GM13976 (cell line): Measurements from ENCODE around the gene ACAP2.

Experiments
- DNase-seq: peaks from one replicate; pipeline ENCODE4 v3.0.0; 2012; ENCODE audit warnings: low spot score
- in situ Hi-C: fragments of 300-500 bp; cut with MboI; formaldehyde crosslinking; loops from one replicate; pipeline ENCODE4 v1.12.0; 2022; ENCODE audit warnings: low sequenced_read_pairs, mixed read lengths, inconsistent platforms; ENCODE audit not compliant: unreplicated experiment
- TF ChIP-seq, protein P1 (sequence below): IDR thresholded peaks from 2 replicates; pipeline ENCODE4 v1.5.1; 2012; ENCODE audit warnings: borderline replicate concordance, mild to moderate bottlenecking; ENCODE audit not compliant: insufficient read depth; ENCODE audit errors: extremely low read depth, missing control alignments, control extremely low read depth

Gene ACAP2

DNA sequence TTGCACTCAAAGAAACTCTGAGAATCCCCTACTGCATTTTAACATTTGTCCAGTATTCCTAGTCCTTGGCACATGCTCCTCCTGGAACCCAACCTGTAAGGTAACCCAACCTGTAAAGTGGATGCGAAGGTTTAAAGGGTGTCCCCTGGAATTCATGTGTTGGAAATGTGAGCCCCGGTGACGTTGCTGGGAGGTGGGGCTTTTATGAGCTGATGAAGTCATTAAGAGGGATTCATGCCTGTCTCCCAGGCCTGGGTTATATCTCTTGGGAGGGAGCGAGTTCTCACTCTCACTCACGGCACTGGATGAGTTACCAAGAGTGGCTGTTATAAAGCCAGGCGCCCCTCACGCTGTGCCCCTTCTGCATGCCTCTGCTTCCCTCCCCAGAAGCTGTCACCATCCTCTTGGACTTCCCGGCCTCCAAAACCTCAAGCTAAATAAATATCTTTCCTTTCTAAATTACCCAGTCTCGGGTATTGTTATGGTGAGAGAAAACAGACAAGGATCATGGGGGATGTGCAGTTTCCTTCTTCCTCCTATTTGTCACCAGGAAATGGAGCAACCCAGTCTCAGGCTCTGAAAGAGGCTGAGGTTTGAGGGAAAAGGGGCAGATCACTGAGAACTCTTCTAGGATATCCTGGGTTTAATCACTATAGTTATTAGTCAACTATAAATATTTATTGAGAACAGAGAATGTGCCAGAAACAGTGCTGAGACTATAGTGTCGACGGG lies 179.5 kb downstream of the ACAP2 start:
- in situ Hi-C loops = loop anchor here (10.0 kb wide), 1 partner anchor 579 kb away; the partner anchor contains the start of gene FAM43A
- DNase-seq = no peak
- TF ChIP-seq, protein P1, sequence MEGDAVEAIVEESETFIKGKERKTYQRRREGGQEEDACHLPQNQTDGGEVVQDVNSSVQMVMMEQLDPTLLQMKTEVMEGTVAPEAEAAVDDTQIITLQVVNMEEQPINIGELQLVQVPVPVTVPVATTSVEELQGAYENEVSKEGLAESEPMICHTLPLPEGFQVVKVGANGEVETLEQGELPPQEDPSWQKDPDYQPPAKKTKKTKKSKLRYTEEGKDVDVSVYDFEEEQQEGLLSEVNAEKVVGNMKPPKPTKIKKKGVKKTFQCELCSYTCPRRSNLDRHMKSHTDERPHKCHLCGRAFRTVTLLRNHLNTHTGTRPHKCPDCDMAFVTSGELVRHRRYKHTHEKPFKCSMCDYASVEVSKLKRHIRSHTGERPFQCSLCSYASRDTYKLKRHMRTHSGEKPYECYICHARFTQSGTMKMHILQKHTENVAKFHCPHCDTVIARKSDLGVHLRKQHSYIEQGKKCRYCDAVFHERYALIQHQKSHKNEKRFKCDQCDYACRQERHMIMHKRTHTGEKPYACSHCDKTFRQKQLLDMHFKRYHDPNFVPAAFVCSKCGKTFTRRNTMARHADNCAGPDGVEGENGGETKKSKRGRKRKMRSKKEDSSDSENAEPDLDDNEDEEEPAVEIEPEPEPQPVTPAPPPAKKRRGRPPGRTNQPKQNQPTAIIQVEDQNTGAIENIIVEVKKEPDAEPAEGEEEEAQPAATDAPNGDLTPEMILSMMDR = no peak

DNA sequence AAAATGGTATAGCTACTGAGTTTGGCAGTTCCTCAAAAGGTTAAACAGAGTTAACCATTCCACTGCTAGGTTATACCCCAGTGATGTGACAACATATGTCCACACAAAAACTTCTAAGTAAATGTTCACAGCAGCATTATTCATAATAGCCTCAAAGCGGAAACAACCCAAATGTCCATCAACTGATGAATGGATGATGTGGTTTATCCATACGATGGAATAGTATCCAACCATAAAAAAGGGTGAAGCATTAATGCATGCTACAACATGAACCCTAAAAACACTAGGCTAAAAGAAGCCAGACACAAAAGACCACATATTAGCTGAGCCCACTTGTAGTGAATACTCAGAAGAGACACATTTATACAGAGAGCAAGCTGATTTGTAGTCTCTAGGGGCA lies 180.9 kb downstream of the ACAP2 start:
- in situ Hi-C loops = loop anchor here (10.0 kb wide), 1 partner anchor 577 kb away; the partner anchor contains the start of gene FAM43A
- no peak for DNase-seq
- TF ChIP-seq, protein P1 = no peak

DNA sequence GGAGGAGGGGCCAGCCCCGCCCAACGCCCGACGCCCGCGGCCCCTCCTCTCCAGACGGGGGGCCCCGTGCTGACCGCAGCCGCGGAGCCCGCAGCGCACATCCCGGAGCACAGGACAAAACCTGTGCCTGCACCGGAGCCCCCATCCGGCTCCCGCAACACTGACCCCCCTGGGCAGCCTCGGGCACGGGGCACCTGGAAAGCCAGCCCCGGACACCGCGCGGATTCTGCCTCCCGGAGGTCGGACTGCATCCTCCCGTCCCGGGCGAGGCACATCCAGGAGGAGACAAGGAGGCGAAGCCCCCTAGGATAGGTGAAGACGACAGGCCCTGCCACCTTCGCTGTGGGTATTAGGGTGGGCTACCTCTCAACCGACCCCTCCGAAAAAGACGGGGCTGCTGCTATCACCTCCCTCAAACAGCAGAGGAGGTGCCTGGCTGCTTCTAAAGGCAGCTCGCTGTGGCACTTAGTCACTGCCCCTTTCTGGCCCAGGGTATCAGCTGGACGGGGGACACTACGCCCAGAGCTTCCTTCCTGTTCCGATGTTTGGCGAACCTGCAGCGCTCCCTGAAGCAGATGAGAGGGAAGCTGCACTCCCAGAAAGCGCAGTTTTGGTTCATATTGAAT lies 182.4 kb downstream of the ACAP2 start:
- DNase-seq = peak; percentile 57
- TF ChIP-seq, protein P1 = no peak
- in situ Hi-C loops = loop anchor here (10.0 kb wide), 1 partner anchor 576 kb away; the partner anchor contains the start of gene FAM43A

DNA sequence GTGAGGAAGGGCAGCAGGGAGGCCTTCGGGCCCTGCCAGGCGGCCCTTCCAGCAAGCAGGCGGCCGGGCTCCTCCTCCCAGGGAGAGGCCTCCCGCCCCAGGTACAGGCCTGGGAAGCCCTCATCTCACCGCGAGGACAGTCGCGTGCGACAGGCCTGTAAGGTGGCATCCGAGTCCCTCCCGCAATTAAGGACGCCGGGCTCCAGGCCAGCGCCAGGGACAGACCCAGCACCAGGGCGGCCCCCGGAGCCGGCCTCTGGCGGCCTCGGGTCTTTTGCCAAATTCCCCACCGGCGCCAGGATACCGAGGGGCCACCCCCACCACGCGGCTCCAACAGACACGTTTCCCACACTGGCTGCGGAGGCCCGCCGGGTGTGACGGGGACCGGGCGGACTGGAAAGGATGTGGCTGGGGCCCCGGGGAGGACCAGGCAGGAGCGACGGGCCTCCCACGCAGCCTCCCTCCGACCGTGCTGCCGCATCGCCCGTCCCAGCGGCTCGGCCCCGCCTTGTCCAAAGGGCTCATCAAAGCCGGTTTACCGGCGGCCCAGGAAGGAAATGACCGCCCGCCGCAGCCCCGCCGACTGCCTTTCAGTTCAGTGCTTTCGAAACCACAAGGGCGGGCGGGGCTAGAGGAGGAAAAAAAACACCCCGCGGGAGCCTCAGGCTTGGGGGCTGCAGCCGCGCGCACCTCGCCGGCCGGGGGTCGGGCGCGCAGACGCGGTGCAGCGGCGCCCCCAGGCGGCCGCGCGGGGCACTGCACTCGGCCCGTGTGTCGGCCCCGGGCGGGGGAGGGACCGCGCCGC lies 183.1 kb downstream of the ACAP2 start:
- peak; percentile 96 for DNase-seq
- in situ Hi-C loops = loop anchor here (10.0 kb wide), 2 partner anchors 125 to 575 kb away; partner anchors contain the start of gene FAM43A
- TF ChIP-seq, protein P1 = peak; percentile 96

DNA sequence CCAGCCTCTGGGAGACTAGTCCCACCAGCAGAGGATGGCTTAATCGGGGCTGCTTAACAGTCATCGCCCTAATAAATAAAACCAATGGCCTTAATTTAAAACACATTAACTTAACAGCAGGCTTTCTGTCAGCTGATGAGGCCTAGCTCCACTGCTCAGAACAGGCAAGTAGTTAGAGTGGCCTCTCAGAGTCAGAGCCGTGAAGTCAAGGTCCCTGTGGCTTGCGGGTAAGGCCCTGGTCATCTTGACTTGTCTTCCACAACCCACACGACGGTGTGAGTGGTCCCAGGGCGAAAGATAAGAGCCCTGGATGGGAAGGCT lies 183.7 kb downstream of the ACAP2 start:
- DNase-seq = no peak
- in situ Hi-C loops = loop anchor here (10.0 kb wide), 1 partner anchor 124 kb away; no protein-coding TSS in a partner anchor
- TF ChIP-seq, protein P1 = no peak

DNA sequence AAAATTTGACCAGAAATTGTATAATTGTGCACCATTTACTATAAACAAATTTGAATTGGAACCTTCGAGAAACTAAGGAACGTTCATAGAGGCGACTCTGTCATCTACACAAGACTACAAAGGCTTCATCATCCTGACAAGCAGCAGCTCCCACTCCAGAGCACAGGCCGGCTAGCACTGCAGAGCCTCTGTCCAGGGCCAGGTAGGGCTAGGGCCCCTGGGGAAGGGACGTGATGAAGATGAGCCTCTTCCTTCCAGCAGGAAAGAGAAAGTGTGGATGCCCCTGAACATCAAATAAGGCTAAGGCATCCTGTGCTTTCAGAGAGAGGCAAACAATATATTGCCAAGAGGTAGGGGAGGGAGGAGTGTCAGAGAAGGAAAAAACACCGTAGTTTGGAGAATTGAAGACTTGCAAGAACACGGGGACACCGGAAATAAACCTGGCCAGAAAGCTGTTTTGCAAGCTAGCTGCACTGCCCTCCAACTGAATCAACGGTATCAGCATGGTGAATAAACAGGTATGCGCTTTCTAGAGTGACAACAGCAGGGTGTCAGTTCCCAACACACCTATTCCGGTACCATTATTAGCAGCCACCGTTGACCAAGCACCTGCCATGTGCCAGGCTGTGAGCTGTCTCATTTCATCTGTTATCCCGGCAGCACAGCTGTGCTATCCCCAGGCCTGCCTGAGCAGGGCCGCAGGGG lies 184.2 kb downstream of the ACAP2 start:
- TF ChIP-seq, protein P1 = no peak
- DNase-seq = no peak
- in situ Hi-C loops = loop anchor here (10.0 kb wide), 1 partner anchor 124 kb away; no protein-coding TSS in a partner anchor
